HepG2 (cell line): ENCODE measurements around the gene ZNF655. TPM values are rescaled to one million over a fixed set of nuclear protein-coding genes. Genes with fewer than 3 reads are reported as not detected.

Experiments
- ATAC-seq: fragments of 200-7000 bp; cut with Tn5 transposase; 3 replicates; pipeline ENCODE4 v1.9.1; 2020; ENCODE audit warnings: mild to moderate bottlenecking, moderate library complexity
- BruUV-seq: library from RNA; stranded (reverse); fragments of 400-500 nt; replicated peaks from 2 replicates; lab custom pipeline; 2021; lab: Mats Ljungman, UMichigan
- CTCF ChIA-PET: fragments of 300-600 bp; formaldehyde crosslinking; extraction: SDS; loops from one replicate; lab custom pipeline; 2021; ENCODE audit warnings: low total read pairs, inconsistent platforms, low intra/inter-chr PET ratio; lab: Yijun Ruan, JAX
- POLR2A ChIA-PET: fragments of 350-600 bp; sonication (Branson Sonifier 250); formaldehyde crosslinking; loops from one replicate; lab custom pipeline; 2020; ENCODE audit warnings: antibody characterized with exemption, inconsistent platforms; lab: Yijun Ruan, JAX
- DNase-seq: peaks from one replicate; pipeline ENCODE4 v3.0.0-alpha.2; 2015; ENCODE audit warnings: low spot score
- FAIRE-seq: peaks from 3 replicates; lab custom pipeline; 2011; peaks lifted over from hg19 to GRCh38; lab: Jason Lieb, UNC
- H2AFZ ChIP-seq: one replicate; pipeline ENCODE4 v1.6.1; 2011; ENCODE audit warnings: low read length, inconsistent platforms
- H3K27ac ChIP-seq: fragments of 300-600 bp; 3 replicates; pipeline ENCODE4 v1.8.0; 2011; ENCODE audit warnings: mixed run types, mild to moderate bottlenecking, mixed read lengths, low read length, inconsistent platforms; ENCODE audit not compliant: insufficient read depth; ENCODE audit errors: extremely low read length
- H3K27me3 ChIP-seq, 2 experiments: fragments of 200-600 bp in 1 of 2; 2 replicates in 1 of 2; 3 replicates in 1 of 2; pipeline versions ENCODE4 v1.6.0 to v1.8.0; 2011; ENCODE audit warnings: low read length in 2 of 2, mild to moderate bottlenecking in 2 of 2, moderate library complexity in 2 of 2, inconsistent platforms in 1 of 2; ENCODE audit not compliant: insufficient read depth in 2 of 2, control insufficient read depth in 1 of 2
- H3K36me3 ChIP-seq, 2 experiments: fragments of 200-600 bp in 1 of 2; replicated peaks in 1 of 2; 2 replicates in 1 of 2; 3 replicates in 1 of 2; pipeline versions ENCODE4 v1.5.1 to v1.8.0; 2011; ENCODE audit warnings: low read length in 2 of 2, inconsistent platforms in 1 of 2; ENCODE audit not compliant: insufficient read depth in 2 of 2, control insufficient read depth in 1 of 2
- H3K4me1 ChIP-seq: 2 replicates; pipeline ENCODE4 v1.5.1; 2012; ENCODE audit warnings: low read length, inconsistent platforms; ENCODE audit not compliant: insufficient read depth
- H3K4me2 ChIP-seq: 2 replicates; pipeline ENCODE4 v1.6.0; 2011; ENCODE audit warnings: low read depth, low read length, inconsistent platforms
- H3K4me3 ChIP-seq, 3 experiments: fragments of 200-600 bp in 1 of 3; sonication (generic), shearing (Covaris generic) in 1 of 3; replicated peaks in 1 of 3; 2 replicates each; pipeline ENCODE4 v1.5.1; 2011 to 2016; ENCODE audit warnings: low read length in 3 of 3, inconsistent platforms in 2 of 3, low read depth in 2 of 3, mild to moderate bottlenecking in 2 of 3, control low read depth in 1 of 3, mixed read lengths in 1 of 3; ENCODE audit not compliant: insufficient read depth in 1 of 3
- H3K79me2 ChIP-seq: one replicate; pipeline ENCODE4 v1.6.1; 2011; ENCODE audit warnings: low read length, inconsistent platforms; ENCODE audit not compliant: insufficient read depth
- H3K9ac ChIP-seq: 2 replicates; pipeline ENCODE4 v1.6.0; 2011; ENCODE audit warnings: mild to moderate bottlenecking, low read depth, low read length, inconsistent platforms; ENCODE audit not compliant: insufficient read depth
- H3K9me3 ChIP-seq: 2 replicates; pipeline ENCODE4 v1.5.1; 2012; ENCODE audit warnings: mild to moderate bottlenecking, low read length
- H4K20me1 ChIP-seq: 2 replicates; pipeline ENCODE4 v1.6.0; 2011; ENCODE audit warnings: inconsistent platforms, mild to moderate bottlenecking, low read length, moderate library complexity; ENCODE audit not compliant: insufficient read depth
- ATAD3A ChIP-seq: sonication (generic); formaldehyde crosslinking; IDR thresholded peaks from 2 replicates; pipeline ENCODE4 v1.4.0; 2020; ENCODE audit warnings: missing genetic modification reagents
- ATF7 ChIP-seq, 2 experiments: fragments of 450-650 bp in 1 of 2; sonication (generic) in 1 of 2; formaldehyde crosslinking in 1 of 2; IDR thresholded peaks; 2 replicates each; pipeline versions ENCODE4 v1.4.0 to v1.6.1; 2016 to 2020; ENCODE audit warnings: antibody characterized with exemption in 1 of 2, mild to moderate bottlenecking in 1 of 2, missing genetic modification reagents in 1 of 2
- ZNF337 ChIP-seq: sonication (generic); formaldehyde crosslinking; IDR thresholded peaks from 2 replicates; pipeline ENCODE4 v1.5.1; 2020; ENCODE audit warnings: missing genetic modification reagents, low read depth, mild to moderate bottlenecking, borderline replicate concordance
- WGBS: methylation state at CpG from one replicate; pipeline ENCODE4 v1.1.6; 2017; ENCODE audit warnings: low lambda C conversion rate; 5-methylcytosine and 5-hydroxymethylcytosine counted together
- in situ Hi-C: cut with HindIII; loops from 2 replicates; pipeline ENCODE4 v1.10.0; 2017; ENCODE audit warnings: low pct_unique_long_range_greater_than_20kb; ENCODE audit not compliant: extremely low pct_ligation_motif_present
- intact Hi-C: fragments of 100-400 bp; cut with micrococcal nuclease; formaldehyde crosslinking; loops from one replicate; pipeline ENCODE4 v1.10.0; 2022; ENCODE audit not compliant: unreplicated experiment
- polyA plus RNA-seq, 8 experiments: library from polyadenylated mRNA; depleted of rRNA in 3 of 8; stranded (reverse) in 7 of 8; unstranded in 1 of 8; fragments of >200 nt; fragmentation: Illumina TruSeq in 4 of 8; extraction: Trizol in 4 of 8; gene quantifications; 2 replicates each; pipeline versions ENCODE4 v1.2.1 to v1.2.3, GENCODE V29; 2011 to 2016; ENCODE audit warnings: low read depth in 4 of 8, missing spikeins in 1 of 8, mixed read lengths in 1 of 8; ENCODE audit not compliant: insufficient read depth in 1 of 8
- total RNA-seq, 5 experiments: library from RNA; depleted of rRNA; stranded (reverse); fragments of >200 nt; fragmentation: Illumina TruSeq; extraction: Trizol; gene quantifications; 2 replicates each; pipeline ENCODE4 v1.2.3, GENCODE V29; 2016; ENCODE audit warnings: low read depth in 1 of 5

Gene ZNF655
- total and polyA plus RNA-seq, 2 of the 13 experiments (the other 11 are each of a cell fraction or from before 2014, with no cell fraction given): 53.4 to 75.6 TPM

- in situ Hi-C loops (no loop called here), intact Hi-C loops (no loop called here)
- no peaks in the 10 kb centered on the region; a peak in 1 of 5 replicates for H3K27me3 ChIP-seq
- ChIA-PET POLR2A (interaction anchor here (1.2 kb wide), 1 partner anchor 53 kb away, joined by 3 read pairs; the partner anchor contains the start of gene ZNF394), CTCF (no interaction called here)
- no peak overlapping the region for H2AFZ ChIP-seq
- no peak overlapping the region for H3K4me3 ChIP-seq
- BruUV-seq: no TSS peak
- no peak for TF ChIP-seq ATAD3A (CRISPR knock-in tag)
- TF ChIP-seq ATF7 (IDR thresholded peaks at IDR 0.05): peak; percentile 63
- no peak for TF ChIP-seq ATF7 (CRISPR knock-in tag; IDR thresholded peaks at IDR 0.05)
- H3K27ac ChIP-seq: no peak overlapping the region
- FAIRE-seq (no peak), ATAC-seq (no peak), DNase-seq (no peak)
- 97% methylated on average over 4 of the region's 4 CpGs for WGBS
- H4K20me1 ChIP-seq: no peaks in the 10 kb centered on the region
- H3K4me1 ChIP-seq: peaks cover 30% of the 10 kb centered on the region
- no peak overlapping the region for H3K9ac ChIP-seq
- H3K9me3 ChIP-seq: no peaks in the 10 kb centered on the region
- no peak overlapping the region for H3K4me2 ChIP-seq
- peaks cover 34% of the 10 kb centered on the region for H3K79me2 ChIP-seq
- peaks cover 3 to 15% of the 10 kb centered on the region in 2 experiments; a peak in 3 of 5 replicates for H3K36me3 ChIP-seq
Measured at GRCh38 chr7:99553039-99553438, 5.4 kb upstream of the ZNF655 start.

- Histone ChIP-seq H3K4me3 (no peak overlapping the region), H3K4me2 (no peak overlapping the region), H3K79me2 (peaks cover 49% of the 10 kb centered on the region), H2AFZ (no peak overlapping the region), H4K20me1 (no peaks in the 10 kb centered on the region; the same call in 1 of the 2 replicates)
- TF ChIP-seq ZNF337 (CRISPR knock-in tag): no peak
- peak; percentile 28; the same call in 1 of the 2 replicates for TF ChIP-seq ATF7 (IDR thresholded peaks at IDR 0.05)
- TF ChIP-seq ATF7 (CRISPR knock-in tag; IDR thresholded peaks at IDR 0.05): no peak
- TF ChIP-seq, all 625 proteins: peak for 1
- BruUV-seq: no TSS peak
- peaks cover 0 to 15% of the 10 kb centered on the region in 2 experiments; a peak in 3 of 5 replicates for H3K36me3 ChIP-seq
- POLR2A ChIA-PET: no interaction called here
- CTCF ChIA-PET: no interaction called here
- ATAC-seq: no peak
- DNase-seq: no peak
- 93% methylated on average over 2 of the region's 2 CpGs for WGBS
- H3K9me3 ChIP-seq: no peaks in the 10 kb centered on the region
- no peak for FAIRE-seq
- no peak overlapping the region for H3K9ac ChIP-seq
- no peaks in the 10 kb centered on the region; a peak in 1 of 5 replicates for H3K27me3 ChIP-seq
- peaks cover 34% of the 10 kb centered on the region for H3K4me1 ChIP-seq
- in situ Hi-C loops: no loop called here
- no peak overlapping the region for H3K27ac ChIP-seq
- intact Hi-C loops: loop anchor here (5.0 kb wide), 1 partner anchor 53 kb away; the partner anchor contains the start of genes ZKSCAN5 and ZNF394
Measured at GRCh38 chr7:99554939-99555338, 3.5 kb upstream of the ZNF655 start.
